Stimulated activated CD8-positive, alpha-beta memory T cell treated with anti-CD3 and anti-CD28 coated beads, Interleukin-2, amount 100 ng/mL, for 48 hours (primary cell): ENCODE results near the gene ZDHHC18.

ENCODE experiments used
- DNase-seq, 2 donors: peaks; one replicate each; pipeline ENCODE4 v3.0.0-alpha.2; 2020; ENCODE audit warnings: low read depth in 2 of 2

Gene ZDHHC18, protein sequence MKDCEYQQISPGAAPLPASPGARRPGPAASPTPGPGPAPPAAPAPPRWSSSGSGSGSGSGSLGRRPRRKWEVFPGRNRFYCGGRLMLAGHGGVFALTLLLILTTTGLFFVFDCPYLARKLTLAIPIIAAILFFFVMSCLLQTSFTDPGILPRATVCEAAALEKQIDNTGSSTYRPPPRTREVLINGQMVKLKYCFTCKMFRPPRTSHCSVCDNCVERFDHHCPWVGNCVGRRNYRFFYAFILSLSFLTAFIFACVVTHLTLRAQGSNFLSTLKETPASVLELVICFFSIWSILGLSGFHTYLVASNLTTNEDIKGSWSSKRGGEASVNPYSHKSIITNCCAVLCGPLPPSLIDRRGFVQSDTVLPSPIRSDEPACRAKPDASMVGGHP

DNA sequence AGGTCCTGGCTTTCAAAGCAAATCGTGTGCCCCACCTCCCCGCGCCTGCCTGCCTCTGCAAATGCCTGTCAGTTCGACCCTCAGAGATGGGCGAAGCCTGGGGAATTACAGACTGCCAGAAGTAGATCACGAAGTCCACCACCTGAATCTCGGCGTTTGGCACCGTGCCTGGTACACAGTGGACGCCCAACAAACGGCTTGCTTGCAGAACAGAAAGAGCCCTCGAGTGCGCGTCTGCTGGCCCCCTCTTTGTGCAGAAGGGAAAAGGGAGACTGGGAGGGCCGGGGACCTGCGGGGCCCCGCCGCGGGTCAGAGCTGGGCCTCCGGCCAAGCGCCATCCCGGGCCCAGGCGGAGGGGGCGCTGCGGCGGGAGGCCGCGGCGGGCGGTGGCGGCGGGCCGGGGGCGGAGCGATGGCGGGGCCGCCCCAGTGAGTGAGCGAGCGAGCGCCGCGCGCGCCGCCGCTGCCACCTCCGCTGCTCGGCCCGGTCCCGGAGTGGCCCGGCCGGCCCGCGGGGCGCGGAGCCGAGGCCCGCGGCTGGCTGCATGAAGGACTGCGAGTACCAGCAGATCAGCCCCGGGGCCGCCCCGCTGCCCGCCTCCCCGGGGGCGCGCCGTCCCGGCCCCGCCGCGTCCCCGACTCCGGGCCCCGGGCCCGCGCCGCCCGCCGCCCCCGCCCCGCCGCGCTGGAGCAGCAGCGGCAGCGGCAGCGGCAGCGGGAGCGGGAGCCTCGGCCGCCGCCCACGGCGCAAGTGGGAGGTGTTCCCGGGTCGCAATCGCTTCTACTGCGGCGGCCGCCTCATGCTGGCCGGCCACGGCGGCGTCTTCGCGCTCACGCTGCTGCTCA lies at the start of gene ZDHHC18:
Gene ZDHHC18 (plus strand): TSS at position 428 of the 845 bp plus-strand sequence. CDS start 117 bp downstream, at position 545.
- peak; percentile 62 to 68 for DNase-seq

DNA sequence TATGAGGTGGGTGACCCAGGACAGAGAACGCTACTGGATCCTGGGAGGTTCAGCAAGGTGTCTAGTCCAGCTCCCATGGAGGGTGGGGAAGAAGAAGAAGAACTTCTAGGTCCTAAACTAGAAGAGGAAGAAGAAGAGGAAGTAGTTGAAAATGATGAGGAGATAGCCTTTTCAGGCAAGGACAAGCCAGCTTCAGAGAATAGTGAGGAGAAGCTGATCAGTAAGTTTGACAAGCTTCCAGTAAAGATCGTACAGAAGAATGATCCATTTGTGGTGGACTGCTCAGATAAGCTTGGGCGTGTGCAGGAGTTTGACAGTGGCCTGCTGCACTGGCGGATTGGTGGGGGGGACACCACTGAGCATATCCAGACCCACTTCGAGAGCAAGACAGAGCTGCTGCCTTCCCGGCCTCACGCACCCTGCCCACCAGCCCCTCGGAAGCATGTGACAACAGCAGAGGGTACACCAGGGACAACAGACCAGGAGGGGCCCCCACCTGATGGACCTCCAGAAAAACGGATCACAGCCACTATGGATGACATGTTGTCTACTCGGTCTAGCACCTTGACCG lies 47.3 kb upstream of the ZDHHC18 start:
- DNase-seq = no peak

DNA sequence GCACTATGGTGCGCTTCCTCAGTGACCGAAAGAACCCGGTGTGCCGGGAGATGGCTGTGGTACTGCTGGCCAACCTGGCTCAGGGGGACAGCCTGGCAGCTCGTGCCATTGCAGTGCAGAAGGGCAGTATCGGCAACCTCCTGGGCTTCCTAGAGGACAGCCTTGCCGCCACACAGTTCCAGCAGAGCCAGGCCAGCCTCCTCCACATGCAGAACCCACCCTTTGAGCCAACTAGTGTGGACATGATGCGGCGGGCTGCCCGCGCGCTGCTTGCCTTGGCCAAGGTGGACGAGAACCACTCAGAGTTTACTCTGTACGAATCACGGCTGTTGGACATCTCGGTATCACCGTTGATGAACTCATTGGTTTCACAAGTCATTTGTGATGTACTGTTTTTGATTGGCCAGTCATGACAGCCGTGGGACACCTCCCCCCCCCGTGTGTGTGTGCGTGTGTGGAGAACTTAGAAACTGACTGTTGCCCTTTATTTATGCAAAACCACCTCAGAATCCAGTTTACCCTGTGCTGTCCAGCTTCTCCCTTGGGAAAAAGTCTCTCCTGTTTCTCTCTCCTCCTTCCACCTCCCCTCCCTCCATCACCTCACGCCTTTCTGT lies 46.0 kb upstream of the ZDHHC18 start:
- no peak for DNase-seq

DNA sequence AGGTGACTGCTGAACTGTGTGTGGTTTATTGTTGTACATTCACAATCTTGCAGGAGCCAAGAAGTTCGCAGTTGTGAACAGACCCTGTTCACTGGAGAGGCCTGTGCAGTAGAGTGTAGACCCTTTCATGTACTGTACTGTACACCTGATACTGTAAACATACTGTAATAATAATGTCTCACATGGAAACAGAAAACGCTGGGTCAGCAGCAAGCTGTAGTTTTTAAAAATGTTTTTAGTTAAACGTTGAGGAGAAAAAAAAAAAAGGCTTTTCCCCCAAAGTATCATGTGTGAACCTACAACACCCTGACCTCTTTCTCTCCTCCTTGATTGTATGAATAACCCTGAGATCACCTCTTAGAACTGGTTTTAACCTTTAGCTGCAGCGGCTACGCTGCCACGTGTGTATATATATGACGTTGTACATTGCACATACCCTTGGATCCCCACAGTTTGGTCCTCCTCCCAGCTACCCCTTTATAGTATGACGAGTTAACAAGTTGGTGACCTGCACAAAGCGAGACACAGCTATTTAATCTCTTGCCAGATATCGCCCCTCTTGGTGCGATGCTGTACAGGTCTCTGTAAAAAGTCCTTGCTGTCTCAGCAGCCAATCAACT lies 45.2 kb upstream of the ZDHHC18 start:
- no peak for DNase-seq

DNA sequence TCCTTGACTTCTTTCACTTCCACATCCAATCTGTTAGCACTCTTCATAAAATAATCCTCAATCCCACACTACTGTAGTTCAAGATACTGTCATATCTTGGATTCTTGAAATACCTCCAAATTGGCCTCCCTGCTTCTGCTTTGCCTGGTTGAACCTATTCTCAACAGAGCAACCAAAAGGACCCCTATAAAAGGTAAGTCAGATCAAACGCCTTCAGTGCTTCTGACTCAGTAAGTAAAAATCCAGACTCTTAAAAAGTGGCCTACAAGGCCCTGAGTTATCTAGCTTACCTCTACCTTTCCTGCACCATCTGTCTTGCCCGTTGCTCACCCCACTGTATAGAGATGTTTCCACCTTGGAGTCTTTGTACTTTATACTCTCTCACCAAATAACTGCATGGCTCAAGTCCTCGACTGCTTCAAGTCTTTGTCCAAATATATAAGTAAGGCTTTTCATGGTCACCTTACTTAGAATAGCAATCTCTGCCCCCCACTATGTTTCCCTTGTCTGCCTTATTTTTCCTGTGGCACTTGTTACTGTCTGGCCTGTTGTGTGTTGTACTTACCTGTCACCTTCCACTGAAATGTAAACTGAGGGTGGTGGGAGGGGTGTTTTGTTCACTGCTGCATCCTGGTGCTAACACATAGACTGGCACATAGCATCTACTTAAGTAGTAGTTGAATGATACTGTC lies 43.8 kb upstream of the ZDHHC18 start:
- no peak for DNase-seq

DNA sequence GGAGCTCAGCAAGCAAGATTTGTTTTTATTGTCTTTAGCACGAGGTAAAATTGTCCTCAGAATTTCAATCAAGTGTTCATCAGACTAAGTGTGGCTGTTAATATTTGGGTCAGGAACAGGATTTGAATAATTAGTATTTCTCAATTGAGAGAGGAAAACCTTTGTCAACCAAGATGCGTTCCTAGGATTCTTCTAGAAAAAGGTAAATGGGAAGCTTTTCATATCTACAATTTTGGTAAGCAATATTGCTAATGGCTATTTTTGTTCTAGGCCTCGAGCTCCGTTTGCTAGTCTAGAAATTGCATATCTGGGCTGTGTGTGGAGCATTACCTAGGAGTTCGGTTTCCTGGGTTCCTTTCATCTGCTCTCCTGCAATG lies 42.9 kb upstream of the ZDHHC18 start:
- no peak for DNase-seq

DNA sequence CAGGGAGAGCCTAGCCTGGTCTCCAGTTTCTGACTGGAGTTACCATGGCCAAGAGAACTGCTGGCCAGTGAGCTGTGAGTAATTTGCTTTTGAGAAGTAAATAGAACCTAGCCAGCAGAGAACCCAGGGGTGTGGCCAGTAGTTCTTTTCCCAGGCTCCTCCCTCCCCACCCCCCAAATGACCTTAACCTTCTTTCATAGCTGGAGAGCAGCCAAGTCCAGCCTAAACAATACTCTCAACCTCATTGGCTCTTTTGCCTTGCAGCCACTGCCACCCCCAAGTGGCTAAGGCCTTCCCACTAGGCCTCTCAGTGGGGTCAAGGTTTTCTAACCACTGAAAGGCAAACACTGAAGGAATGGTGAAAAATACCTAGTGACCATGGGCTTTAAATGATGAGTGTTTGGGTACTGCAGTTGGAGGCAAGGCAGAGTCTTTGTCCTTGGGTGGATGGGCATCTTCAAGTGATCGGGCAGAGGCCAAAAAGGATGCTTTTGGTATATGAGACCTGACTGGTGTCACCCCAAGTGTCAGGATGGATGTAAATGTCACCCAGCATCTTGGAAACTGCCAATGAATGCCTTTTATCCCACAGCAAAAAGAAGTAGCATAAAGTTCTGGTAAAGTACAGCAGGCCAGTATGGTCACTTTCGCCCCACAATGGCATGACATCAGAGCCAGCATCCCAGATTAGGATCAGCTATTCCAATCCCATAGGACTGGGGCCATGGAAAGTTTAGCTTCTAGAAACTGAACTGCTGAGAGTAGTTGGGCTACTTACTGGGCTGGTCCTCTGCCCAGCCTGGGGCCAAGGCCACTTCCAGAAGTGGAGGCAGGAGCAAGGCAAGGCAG lies 42.2 kb upstream of the ZDHHC18 start:
- DNase-seq = no peak

DNA sequence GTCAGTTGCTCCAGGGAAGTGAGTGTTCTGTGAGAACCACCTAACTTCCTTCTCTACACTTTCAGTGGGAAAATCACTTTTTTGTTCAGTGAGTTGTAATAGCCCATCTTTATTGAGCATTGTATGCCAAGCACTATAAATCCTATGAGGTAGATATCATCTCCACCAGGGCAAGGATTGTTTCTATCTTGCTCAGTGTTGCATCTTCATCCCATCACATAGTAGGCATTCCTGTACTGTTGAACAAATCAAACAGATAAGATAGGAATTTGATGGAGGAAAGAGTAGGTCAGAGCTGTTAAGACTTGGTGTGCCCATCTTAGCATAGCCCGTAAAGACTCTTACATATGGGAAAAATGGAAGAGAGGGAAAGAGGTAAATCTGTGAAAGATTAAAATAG lies 41.6 kb upstream of the ZDHHC18 start:
- no peak for DNase-seq

DNA sequence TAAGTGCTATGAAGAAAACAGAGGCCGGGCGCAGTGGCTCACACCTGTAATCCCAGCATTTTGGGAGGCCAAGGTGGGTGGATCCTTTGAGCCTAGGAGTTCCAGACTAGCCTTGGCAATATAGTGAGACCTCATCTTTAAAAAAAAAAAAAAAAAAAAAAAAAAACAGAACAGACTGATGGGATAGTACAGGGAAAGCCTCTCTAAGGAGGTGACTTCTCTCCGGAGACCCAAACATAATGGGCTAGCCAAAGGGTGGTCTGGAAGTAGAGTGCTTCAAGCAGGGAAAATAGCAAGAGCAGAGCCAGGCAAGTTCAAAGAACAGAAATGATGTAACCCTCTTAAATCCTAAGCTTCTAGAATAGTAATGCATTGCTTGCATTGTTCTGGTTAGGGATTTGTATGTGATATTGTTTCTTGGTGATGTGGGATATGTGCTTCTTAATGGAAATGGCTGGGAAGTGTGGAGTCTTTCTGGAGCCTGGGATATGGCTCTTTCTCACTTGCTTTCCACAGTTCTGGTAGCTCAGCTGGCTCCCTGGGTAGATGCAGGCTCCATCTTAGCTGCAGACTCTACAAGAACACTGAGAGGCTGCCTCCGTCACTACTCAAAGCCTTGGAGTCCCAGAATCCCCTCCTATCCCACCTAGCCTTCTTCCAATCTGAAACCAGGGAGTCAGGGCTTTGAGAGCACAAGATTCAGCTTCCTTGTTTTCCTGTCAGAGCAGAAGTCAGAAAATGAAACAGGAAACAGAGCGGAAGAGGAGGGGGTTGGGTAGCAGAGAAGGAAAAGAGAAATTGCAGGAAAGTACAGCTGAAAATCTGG lies 40.7 kb upstream of the ZDHHC18 start:
- DNase-seq = no peak

DNA sequence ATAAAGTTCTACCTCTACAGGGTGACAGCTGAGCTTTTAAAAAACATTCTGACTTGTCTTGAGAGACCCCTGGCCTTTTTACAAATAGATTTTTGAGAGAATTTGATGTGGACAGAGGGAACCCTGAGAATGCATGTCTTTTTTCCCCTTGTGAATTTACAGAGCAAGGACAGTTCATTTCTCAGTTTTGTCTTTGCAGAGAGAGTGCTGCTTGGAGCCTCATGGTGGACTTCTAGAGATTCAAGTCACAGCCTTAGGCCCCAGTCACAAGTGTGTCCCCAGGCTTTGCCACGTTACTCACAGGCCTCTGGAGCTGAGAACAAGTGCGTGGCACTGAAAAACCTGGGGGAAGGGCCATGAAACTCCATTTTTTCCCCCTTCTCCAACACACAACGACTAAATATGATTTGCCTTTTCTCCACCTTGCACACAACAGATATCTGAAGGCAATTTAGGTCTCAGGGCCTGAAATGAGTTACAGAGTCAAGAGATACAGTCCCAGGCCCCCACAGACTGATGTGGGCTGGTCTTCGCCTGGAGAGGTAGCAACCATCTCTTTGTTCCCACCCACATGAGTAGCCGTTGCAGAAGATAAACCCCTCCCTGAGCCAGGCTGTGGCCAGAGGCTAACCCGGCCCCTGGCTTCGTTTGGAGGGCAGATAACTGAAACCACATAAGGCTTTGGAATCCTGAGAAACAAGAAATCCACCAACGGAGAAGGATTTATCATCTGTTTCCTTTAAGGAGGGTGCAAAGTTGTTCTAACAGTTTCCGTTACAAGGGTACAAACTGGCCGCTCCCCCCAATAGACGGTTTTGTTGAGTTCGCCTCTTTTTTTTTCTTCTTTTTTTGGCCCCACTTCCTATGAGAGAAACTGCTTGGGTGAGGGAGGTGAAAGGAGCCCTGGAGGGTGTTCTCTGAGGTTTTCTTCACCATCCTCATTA lies 39.8 kb upstream of the ZDHHC18 start:
- no peak for DNase-seq

DNA sequence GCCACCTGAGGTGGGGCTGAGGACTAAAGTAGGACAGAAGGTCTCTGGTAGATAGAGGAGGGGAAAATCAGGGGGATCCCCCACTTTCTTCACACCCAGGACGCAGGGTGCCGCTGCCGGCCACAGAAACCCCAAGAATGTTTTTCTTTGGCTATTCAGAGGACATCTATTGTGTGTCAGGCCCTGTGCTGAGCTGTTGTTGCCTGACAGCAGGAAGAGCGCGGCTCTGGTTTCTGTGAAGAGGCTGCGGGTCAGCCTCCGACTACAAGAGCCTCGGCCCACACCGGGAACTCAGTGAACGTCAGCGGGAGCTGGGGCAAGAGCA lies 39.1 kb upstream of the ZDHHC18 start:
- DNase-seq = peak; percentile 65 to 68

DNA sequence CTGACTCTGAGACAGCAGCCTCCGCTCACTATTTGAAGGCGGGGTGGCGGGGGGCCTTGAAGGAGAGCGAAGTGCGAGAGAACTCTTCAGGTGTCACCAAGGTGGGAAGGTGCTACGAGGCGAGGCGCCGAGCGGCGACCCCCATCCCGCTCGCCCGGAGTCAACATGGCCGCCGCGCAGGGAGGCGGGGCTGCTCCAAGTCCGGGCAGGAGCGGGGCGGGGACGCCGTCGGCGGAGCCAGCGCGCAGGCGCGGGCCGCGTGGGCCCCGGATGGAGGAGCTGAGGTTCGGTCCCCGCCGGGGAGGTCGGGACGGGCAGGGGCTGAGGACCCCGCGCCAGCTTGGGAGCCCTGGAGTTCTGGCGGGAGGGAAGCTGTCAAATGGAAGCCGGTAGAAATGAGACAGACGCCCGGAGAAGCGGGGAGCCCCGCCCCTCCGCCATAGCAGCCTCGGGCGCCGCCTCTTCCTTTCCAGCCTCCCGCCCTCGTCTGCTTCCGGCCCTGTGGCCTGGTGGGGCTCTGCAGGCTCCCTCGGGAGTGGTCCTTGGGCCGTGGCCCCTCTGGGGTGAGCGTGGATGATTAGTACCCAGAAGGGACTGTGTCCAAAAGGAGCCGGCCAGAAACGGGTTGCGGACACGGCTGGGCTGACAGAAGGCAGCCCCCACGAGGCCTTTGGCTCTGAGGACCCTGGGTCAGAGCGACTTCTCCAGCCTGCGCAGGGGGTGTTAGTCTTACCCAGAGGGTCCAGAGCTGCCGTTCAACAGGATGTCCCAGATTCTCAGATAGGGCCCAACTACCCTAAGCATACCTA lies 38.6 kb upstream of the ZDHHC18 start, which contains the start of gene PIGV:
Gene PIGV (plus strand): TSS at position 245 of the 809 bp plus-strand sequence. CDS start 2,866 bp downstream, outside the sequence.
- DNase-seq = peak; percentile 84 to 86

DNA sequence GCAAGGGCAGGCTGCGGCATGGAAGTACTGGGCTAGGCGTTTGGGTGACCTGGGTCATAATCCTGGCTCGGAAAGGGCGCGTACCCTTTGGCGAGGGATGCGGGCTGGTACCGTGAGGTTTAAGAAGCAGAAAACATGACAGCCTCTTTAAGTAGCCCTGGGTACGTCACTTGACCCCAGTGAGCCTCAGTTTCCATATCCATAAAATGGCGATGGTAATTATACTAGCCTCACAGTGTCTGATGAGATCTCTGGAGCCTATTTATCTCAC lies 38.0 kb upstream of the ZDHHC18 start:
- DNase-seq = no peak

DNA sequence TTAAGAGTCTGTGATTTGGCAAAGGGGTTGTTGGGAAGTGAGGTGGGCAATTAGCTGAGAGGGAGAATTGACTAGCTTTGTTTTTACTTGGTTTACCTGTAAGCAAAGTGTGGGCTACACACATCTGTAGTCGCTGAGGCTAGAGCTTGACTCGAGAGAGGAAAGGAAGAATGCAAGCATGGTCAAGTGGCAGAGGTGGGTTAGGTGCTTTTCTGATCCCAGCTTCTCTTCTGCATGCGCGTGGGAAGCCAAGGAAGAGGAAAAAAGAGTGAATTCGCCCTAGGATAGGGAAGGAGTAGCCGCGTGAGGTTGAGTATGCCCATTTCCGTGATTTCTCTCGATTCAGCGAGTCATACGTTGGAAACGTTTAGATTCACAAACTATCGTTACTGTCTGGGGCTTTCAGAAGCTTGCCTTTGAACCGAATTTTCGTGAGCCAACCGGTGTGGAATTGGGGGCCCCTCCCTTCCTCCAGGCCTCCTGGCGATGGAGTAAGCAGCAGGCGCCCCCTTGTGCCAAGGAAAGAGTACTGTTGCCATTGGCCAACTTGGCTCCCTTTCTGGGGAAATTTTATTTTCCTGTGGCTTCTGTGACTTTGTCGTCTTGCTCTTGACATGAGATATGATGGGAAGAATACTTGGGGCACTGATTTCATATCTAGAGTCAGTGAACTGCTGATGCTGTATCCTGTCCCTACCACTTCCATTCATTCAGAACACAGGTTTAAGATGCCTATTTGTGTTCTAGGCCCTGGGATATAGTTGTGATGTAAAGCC lies 37.5 kb upstream of the ZDHHC18 start:
- peak; percentile 78 to 81 for DNase-seq

DNA sequence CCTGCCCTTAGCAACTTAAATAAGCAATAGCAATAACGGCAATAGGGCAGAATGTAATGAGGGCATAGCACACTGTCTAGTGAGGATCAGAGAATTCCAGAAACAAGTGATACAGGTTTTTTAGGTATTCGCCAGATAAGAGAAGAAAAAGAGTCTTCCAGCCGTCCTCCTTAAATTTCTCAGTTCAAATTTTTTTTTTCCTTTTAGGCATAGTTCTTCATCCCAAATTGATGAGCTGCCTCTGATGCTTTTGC lies 36.9 kb upstream of the ZDHHC18 start:
- DNase-seq = no peak

DNA sequence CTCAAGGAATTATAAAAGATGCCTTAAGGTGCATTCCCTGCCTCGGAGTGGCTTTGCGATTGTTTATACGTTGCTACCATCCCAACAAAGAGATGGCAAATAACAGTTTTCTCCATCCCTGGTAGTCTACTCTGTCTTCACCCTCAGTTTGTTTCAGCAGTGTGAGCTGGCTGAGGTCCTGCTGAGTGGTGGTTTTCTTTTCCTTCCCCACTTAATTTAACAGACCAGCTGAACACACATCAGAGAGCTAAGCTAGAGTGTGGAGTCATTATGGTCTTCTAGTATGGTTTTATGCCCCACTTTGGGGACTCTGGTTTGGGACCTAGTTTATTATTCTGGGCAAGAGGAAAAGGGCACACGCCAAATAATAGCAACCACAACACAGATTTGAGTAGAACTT lies 36.6 kb upstream of the ZDHHC18 start:
- no peak for DNase-seq

DNA sequence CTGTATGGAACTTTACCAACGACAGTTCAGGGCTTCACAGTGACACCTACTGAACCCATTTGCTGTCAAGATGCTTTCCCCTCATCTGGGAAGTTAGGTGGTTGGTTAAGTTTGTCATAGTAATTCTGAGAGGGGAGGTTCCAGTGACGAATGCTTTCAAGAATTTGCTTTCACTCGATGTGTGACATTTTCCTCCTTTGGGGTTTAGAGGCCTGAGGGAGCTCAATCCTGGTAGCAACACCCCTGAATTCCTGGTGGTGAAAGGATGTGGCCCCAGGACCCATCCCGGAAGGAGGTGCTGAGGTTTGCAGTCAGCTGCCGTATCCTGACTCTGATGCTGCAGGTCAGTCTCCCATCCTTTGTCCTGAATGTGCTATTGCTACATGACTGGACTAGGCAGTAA lies 35.9 kb upstream of the ZDHHC18 start:
- DNase-seq = no peak
